HG03460 (cell line): ENCODE data around the gene EMILIN1.
"Not testable (repeated sequence)": the region's sequence is repeated elsewhere in the genome, so short reads cannot be mapped to it uniquely, and the experiment has no call there.

Source experiments
- ATAC-seq: cut with Tn5 transposase; IDR thresholded peaks from one replicate; pipeline ENCODE4 v1.9.1; 2021; ENCODE audit not compliant: unreplicated experiment

EMILIN1 gene

DNA sequence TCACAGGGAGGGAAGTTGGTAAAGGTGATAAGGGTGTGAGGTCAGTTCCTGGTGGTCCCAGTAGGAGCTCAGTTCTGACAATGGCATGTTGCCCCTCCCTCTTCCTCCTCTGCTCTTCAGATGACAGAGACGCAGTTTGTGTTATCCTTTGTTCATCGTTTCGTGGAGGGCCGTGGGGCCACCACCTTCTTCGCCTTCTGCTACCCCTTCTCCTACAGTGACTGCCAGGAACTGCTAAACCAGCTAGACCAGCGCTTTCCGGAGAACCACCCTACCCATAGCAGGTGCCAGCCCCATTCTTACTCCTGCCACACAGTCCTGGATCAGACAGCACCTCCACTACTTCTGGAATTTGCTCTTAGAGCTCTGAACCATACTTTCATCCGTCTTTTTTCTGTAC lies 24.6 kb upstream of the EMILIN1 start:
- ATAC-seq, result no peak

DNA sequence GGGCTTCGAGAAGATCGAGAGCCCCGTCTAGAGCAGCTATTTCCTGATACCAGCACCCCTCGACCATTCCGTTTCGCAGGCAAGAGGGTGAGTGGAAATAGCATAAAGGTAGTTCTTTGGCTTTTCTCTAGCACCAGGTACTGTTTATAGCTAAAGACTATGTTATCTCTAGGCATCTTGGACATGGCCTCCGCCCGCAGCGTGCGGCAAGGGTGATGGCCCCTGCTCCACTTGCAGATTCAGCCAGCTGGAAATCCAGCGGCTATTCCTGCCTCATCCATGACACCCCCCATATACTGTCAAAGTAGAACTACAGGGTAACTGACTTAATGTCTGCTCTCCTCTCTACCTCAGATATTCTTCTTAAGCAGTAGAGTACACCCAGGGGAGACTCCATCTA lies 23.7 kb upstream of the EMILIN1 start:
- no peak for ATAC-seq

DNA sequence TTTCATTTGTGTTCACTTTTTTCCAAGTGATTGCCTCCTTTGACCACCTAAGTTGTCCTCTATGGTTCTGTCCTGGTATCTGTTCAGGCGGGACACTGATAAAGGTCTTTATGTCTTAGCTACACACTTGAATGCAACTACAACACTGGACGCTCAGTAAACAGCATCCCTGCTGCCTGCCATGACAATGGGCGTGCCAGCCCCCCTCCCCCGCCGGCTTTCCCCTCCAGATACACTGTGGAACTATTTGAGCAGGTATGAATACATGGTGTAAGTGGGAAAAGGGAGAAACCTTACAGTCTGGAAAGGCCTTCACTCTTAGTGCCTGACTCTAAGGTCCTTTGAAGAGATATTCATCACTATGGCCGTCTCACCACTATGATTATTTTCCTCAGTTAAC lies 21.2 kb upstream of the EMILIN1 start:
- no peak for ATAC-seq

DNA sequence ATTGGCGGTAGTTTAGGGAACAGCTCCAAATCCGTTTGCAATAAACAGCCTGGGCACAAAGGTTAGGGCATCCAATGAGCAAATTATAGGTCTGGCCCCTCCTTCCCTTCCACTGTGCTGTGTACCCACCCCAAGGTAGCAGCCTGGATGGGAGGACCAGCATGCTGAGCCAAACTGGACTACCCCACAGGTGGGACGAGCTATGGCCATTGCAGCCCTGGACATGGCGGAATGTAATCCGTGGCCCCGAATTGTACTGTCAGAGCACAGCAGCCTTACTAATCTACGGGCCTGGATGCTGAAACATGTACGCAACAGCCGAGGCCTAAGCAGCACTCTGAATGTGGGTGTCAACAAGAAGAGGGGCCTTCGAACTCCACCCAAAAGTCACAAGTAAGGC lies 20.2 kb upstream of the EMILIN1 start:
- no peak for ATAC-seq

DNA sequence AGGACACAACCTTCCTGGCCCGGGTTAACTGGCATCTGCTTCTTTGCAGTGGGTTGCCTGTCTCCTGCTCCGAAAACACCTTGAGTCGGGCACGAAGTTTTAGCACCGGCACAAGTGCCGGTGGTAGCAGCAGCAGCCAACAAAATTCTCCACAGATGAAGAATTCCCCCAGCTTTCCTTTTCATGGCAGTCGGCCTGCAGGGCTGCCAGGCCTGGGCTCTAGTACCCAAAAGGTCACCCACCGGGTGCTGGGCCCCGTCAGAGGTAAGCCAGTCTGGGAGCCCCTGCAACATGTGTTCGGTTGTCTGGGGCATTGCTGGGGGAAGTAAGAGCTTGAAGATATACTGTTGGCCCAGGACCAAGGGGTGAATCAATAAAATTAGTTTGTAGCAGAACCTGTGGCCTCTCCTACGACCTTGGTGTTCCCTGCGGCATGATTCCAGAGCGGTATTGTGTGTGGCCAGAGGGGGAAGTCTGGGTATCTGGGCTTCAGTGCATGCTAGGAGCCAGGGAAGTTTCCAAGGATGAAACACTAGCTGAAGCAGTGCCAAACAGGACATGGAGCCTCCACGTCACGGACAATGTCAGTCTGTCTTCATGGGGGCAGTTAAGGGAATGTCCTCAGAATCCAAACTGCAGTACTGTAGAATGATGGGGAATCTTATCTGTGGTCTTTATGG lies 19.1 kb upstream of the EMILIN1 start:
- no peak for ATAC-seq

DNA sequence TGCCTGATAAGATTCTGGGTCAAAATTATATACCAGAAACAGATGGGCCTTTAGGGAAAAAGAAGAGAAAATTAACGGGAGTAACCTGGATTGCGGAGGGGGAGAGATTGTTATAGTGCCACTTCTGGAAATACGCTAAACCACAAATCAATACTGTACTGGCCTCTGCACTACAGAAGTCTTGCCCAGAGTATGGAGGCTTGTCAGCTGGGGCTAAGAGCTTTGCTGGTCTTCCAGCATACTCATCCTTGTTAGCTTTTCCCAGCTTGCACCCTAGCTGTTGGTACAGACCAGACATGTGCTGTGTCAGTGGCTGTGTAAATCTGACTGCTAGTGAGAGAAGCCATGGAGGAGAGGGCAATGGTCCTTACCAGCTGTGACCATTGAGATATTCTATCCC lies 18.1 kb upstream of the EMILIN1 start:
- no peak for ATAC-seq

DNA sequence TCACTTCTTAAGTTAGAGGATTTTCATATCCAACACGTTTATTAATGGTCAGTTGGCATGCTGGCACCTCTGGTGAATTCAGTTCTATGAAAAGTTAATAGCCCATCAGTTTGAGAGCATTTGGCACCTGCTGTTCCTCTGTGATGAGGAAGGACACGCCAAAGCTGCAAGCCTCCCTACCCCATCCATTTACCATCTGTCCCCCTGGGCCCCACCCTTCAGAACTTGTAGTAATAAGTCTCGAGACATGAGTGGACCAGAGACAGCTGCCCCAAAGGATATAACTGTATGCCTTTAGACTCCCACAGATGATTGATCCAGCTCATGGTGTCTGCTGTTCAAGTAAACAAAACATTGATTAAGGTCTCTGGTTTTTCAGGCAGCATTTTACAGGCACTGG lies 13.3 kb upstream of the EMILIN1 start:
- no peak for ATAC-seq

DNA sequence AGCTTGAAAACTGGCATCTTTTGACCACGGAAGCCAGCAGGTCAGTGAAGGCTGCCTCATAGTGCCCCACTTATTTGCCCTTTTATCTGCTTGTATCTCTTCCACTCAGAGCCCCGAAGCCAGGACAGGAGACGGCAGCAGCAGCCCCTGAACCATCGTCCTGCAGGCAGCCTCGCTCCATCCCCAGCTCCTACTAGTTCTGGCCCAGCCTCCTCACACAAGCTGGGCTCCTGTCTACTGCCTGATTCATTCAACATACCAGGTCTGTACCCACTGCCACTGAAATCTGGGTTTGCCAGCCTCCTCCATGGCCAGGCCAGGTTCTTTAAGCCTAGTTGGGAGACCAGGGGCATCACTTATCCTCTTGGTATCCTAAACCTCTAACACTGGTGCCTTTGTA lies 11.0 kb upstream of the EMILIN1 start:
- ATAC-seq, result no peak

DNA sequence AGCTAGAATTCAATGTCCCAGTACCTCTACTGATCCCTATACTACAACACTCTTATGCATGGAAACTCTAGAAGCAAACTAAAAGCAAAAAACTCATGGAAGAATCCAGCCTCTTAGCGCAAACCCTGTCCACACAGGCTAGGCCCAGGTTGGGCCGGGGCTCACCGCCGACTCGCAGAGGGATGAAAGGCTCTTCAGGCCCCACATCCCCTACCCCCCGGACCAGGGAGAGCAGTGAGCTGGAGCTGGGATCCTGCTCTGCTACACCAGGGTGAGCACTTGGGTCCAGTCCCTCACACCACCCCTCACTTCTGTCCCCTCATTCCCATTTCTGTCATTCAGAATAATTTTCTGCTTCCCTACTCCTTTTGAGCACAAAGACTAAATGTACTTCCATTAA lies 9.0 kb upstream of the EMILIN1 start:
- ATAC-seq, result no peak

DNA sequence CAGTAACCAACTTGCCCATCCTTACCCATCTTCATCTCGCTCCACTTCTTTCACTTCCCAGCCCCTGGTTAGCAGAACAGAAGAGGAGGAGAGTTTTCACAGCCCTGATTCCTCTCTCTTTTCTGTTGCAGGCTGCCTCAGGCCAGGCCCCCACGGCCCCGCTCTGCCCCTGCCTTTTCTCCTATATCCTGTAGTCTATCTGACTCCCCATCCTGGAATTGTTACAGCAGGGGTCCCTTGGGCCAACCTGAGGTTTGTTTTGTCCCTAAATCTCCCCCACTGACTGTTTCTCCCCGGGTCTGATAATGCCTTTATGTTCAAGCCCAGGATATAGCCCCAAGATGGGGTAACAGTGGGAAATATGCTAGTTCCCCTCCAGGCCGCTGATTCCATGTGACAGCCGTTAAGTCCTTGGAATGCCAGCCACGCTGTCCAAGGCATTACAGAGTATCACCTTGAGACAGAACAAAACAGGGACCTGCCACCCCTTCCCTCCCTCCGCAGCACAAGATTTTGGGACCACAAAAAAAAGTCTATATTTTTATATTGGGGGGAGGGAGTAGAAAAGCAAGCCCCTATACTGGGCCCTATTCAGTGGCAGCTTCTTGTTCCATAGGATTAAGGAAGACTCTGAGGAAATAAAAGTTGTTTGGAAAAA lies 8.3 kb upstream of the EMILIN1 start:
- ATAC-seq, result no peak

DNA sequence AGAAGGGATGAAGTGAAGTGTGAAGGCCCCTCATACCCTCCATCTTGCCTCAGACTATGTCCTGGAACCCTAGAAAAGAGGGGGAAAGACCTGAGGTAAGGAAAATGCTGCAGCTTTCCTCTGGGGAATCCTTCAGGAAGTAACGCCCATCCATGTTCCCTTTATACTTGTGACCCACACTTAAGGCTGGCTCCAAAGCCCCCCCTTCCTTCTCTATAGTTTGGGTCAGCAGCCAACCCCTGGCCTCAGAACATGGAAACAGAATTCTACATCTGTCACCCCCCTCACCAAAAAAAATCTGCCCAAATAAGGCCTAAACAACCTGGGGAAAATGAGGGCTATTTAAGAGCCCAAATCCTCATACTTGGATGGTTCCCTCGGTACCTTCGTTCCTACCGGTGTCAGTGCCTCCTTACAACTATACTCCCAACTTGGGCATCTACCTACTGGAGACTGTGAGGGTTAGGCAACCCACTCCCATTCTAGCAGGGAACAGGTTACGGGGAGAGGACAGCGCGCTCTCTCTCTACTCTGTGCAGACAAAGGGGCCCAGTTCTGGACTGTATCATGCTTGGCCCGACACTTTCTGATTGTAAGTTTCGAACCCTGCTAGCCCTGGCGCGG lies 7.7 kb upstream of the EMILIN1 start:
- ATAC-seq, result peak; percentile 8

DNA sequence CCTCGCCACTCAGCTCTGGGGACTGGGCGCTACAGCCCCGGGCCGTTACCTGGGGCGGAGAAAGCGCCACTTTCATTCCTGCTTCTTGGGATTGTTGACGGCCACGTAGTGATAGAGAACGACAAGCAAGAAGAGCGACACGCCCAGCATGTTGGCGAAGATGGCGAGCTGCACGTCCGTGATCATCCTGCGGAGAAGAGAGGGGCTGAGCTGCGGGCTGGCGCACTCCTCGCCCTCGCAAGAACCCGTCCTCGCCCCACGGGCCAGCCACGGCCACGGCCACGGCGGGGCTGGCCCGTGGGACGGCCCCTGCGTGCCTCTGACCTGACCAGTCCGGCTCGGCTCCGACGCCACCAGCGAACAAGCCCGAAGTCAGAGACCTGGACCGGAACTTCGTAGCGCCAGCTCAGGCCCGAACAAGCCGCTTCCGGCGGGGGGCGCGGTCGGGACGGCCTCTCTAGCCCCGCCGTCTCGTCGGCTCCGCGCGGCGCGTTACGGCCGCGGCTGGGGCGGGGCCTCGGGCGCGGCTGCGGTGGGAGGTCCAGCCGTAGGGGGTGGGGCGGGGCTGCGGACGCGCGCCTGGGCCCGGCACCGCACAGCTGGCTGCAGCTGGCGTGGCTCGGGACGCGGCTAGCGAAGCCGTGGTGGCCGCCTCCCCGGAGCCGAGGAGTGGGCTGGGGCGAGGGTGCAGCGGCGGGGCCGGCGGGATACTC lies 7.0 kb upstream of the EMILIN1 start, which contains the start of gene OST4:
TSS of gene OST4 (minus strand) at position 378 of the 713 bp plus-strand sequence.
- ATAC-seq, result peak; percentile 75

DNA sequence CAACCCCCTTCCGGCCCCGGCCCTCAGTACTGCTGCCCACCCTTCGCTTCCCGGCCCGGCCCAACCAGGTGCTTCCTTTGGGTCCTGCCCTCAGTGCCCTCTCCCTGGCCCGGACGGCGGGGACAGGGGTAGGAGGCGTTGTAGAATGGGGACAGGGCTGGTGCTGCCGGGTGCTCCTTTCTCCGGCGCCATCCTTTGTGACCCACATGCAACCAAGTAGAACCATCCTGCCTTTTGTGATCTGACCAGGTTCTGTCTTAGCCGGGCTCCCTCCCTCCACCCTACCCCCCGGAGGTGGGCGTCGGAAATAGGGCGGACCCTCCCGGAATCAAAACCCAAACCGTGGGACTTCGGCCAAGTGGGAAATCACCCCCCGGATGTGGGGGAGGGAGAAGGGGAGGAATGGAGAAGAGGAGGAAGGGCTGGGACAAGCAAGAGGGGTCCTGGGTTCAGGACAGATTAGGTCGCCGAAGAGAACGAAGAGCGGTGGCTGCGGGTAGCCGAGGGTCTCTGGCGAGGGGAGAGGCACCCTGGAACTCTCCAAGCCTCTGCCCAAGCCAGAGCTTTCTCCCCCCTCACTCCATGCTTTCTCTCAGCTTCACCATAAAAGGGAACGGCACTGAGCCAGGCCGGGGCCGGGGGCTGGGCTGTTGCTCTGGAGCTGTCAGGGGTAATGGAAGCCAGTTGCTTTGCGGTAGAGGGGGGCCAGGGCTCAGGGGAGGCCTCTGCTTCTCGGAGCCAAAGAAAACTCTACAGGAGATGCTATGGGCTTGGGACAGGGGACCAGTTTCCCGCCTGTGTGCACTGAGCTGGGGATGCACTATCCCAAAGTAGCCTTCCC lies 6.2 kb upstream of the EMILIN1 start:
- ATAC-seq, result peak; percentile 5

DNA sequence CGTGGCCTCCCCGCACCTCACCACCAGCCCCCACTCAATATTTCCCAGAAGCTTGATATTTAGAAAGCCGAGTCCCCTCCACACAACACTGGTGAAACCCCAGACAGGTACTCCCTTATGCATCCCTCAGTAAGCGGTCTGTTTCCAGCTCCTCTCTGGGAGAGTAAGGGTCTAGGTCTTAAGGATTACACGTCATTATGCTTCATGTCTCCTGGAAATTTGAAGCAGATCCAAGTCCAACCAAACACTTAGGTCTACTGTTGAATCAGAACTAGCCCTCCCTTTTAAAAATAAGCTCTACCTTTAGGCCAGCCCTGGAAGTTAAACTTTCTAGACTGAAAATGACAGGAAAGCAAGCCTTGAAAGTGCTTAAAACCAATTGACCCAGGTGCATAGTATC lies 5.5 kb upstream of the EMILIN1 start:
- ATAC-seq, result no peak

DNA sequence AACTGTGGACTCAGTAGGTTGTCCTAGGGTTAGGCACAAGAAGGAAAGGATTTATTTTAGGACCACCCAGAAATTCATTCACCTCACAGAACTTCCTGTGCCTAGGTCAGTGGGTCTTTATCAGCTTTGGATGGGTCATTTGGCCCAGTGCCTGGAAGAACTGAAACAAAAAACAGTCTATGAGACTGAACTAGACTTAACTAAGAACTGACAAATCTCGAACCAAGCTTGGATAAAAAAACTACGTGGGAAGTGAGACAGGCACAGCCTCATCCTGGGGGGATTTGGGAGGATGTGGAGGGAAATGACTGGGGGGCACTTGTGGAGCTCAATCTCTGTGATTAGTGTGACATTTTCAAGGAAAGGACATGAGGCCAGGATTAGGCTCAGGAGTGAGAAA lies 4.6 kb upstream of the EMILIN1 start:
- no peak for ATAC-seq

DNA sequence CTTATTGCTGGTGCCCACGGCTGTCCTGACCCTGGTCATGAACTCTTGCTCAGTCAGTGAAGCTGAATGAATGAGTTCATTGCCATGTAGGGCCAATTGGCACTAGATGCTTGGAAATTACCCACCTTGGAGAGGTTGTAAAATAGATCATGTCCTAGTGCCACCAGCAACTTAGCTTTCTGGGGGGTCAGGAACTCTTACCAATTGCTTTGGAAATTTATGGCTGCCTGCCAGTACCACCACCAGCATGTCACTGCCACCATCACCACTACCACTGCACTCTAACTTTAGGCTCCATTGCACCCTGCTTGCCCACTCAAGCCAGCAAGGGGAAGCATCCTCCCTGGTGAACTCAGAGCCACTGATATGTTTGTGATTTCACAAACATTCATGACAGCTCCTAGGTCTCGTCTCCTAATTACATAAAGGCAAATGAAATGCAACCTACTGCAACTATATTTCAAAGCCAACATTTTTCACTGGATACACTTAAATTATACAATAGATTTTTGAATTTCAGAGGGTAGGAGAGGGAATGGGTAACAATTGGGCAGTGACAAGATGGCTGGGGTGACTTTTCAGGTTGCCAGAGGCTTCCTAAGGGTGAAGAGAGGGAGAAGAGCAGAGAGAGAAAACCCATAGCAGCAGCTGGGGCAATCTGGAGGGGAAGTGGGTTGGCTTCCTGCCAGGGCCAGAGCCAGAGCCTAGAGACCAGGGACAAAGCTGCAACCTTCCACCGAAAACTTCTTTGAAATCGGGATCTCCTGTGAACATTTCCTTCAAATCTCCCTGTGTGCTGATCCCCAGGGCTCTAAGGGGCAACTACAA lies 3.5 kb upstream of the EMILIN1 start:
- no peak for ATAC-seq

DNA sequence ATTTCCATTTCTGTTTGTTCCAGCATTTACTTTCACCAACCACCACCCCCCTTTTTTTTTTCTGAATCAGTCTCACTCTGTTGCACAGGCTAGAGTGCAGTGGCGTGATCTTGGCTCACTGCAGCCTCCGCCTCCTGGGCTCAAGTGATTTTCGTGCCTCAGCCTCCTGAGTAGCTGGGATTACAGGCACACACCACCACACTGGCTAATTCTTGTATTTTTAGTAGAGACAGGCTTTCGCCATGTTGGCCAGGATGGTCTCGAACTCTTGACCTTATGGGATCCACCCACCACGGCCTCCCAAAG lies 2.9 kb upstream of the EMILIN1 start:
- not testable (repeated sequence) for ATAC-seq

DNA sequence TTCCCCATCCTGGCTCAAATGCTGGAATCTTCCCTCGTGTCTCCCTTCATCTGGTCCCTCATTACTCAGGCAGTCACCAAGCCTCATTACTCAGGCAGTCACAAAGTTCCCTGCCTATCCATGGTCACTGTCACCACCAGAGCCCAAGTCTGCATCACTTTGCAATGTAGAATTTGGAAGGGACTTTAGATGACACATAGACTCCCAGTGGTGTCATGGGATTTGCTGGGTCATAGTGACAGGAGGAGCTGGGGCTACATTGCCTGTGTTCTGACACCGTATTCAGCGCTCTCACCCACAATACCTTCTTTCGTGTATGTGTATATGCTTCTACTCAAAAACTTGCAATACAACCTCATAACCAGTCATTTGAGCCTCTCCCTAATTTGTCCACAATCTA lies 2.1 kb upstream of the EMILIN1 start:
- ATAC-seq, result no peak

DNA sequence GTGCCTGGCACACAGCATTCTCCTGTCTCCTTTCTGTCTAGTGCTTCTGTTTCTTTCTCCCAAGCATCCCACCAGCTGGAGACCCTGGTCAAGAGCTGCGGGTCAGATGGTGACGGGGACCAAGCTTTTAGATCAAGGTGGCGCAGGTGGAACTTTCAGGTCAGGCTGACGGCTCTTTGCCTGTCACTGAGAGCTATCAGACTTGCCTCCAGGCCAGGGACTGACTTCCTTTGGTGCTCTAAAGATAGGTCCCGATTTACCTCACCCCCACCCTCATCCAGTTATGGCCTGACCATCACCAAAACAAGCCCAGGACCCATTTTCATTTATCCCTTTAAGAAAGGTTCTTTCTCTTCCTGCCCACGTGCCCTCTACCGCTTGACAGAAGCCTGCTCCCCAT lies 1.2 kb upstream of the EMILIN1 start:
- ATAC-seq, result no peak
